DLD1 (cell line): ENCODE measurements around the gene IL1RAPL1.

Source experiments
- in situ Hi-C: cut with HindIII; loops from 2 replicates; pipeline ENCODE4 v1.10.0; 2017; ENCODE audit warnings: low sequenced_read_pairs

The IL1RAPL1 gene

GRCh38 chrX:29858714-29859113, 1271.5 kb downstream of the IL1RAPL1 start:
- in situ Hi-C loops, result no loop called here

- in situ Hi-C loops, result no loop called here
Measured at GRCh38 chrX:29862126-29862677, 1275.0 kb downstream of the IL1RAPL1 start.

- in situ Hi-C loops, result no loop called here
Measured at GRCh38 chrX:29867971-29868370, 1280.7 kb downstream of the IL1RAPL1 start.

GRCh38 chrX:29869837-29870236, 1282.6 kb downstream of the IL1RAPL1 start:
- in situ Hi-C loops, result no loop called here

DNA sequence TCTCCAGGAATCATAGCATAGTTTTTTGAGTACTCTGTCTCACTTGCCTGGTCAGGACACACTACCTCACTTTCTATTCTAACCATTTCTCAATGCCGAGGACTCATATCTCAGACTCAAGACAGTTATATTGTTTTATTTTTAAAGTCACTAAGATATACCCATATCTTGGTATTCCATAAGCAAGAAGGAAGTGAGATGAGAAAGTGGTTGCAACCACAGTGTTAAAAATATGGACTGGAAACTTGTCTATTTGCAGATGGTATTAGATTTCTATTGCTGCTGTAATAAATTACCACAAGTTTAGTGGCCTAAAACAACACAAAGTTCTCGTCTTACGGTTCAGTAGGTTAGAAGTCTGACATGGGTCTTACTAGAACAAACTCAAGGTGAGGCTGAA, 1283.4 kb downstream of the IL1RAPL1 start:
- in situ Hi-C loops, result no loop called here

- in situ Hi-C loops, result no loop called here
Measured at GRCh38 chrX:29872831-29873230, 1285.6 kb downstream of the IL1RAPL1 start.

DNA sequence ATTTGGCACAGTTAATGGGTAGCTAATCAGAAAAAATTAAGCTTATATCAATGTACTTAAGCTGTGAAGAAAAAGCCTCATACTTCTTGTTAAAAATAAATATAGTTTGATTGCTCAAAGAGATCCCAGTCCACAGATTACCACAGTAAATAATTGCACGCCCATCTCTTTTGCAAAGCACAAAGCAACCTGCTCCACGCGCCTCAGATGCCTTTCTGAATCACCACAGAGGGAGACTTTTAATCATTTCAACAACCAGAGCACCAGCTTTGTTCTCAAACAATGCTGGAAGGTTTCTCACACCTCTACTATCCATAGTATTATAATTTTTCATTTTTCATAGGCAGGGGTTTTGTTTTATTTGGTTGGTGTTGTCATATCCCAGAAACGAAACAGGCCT, 1289.5 kb downstream of the IL1RAPL1 start:
- in situ Hi-C loops, result no loop called here

DNA sequence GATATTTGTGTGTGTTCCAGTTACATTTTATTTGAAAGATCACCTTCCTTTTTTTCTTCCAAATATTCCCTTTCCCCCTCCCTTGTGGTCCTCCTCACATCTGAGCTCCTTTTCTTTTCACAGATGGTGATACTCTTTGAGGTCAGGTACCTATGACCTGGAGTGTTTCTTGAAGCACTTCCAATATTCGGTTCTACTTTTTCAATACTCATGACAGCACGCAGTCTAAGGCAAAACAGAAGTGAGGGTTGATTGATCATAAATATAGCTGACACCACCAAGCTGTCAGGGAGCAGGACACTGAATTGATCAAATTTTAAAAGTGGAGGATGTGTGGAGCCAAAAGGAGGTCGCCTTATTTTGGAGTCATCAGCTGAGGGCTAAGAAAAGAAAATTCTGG, 1293.7 kb downstream of the IL1RAPL1 start:
- in situ Hi-C loops, result no loop called here

DNA sequence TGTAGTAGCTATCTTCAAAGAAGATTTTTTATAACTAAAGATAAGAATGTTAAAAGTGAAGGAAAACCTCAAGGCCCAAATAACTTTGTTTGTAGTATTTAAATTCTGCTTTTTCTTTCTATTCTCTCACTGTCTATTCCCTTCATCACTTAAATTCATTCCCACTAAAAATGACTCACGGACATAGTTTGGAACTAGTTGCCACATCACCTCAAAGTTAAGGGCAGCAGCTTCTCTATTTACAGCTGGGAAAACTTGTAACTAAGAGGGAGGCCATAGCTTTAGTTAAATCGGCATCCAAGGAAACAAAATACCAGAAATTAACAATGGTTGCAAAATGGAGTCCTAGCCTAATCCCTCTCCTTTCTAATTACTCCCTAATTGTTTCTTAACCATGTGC, 1302.8 kb downstream of the IL1RAPL1 start:
- in situ Hi-C loops, result no loop called here

DNA sequence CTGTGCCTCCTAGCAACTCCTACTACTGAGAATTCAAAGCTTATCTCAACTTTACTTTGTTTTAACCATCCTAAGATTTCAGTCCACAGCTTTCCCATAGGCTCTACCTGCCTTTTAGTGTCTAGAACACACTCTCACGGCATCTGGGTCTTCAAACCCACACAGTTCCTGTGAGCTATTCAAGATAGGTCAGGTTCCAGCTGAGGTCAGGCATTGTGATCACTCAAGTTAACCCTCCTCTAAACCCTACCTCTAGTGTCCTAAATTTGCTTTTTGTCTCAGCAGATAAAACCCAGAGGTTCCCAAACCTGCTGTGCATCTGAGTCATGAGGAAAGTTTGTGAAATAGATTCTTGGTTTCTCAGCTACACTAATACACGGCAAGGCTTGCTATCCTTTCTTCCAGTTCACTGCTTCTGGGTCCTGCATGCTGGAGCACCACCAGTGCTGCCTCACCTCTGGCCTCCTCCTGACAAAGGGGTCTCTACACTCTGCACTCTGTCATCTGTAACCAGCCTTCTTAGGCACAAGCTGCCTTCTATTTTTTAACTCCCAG, 1303.5 kb downstream of the IL1RAPL1 start:
- in situ Hi-C loops, result no loop called here

DNA sequence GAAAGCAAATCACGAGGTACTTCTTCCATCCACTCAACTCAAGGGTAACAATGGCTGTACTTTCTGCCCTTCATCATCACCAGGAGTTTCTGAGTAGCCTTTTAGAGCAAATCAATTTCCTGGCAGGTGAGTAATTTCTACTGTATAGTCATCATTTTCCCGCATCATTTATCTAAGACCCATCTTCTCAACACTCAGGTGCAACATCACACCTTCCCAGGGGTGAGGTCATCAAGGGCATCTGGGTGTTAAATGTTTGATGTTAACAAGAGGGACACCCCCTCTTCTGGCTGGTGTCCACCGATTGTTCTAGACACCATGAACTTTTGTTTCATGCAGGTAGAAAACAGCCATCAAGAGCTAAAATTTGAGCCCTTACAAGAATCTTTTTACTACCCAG, 1314.8 kb downstream of the IL1RAPL1 start:
- in situ Hi-C loops, result no loop called here

DNA sequence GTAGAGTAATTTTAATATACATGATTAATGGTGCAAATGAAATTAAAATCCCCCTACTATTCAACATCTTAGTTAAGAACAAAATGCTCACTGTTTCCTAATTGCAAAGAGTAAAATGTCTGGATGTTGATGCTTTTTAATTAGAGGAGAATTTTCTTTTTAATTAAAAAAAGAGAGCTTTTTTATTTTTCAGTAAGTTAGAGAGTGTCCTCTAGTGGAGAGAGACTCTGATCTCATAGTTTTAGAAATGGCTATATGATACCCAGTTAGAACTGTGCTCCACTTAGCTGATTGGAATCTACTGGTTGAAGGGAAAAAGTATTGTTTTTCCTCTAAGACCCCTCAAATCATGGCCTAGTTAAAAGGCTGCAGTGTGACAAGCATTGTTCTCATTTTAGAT, 1316.1 kb downstream of the IL1RAPL1 start:
- in situ Hi-C loops, result no loop called here

DNA sequence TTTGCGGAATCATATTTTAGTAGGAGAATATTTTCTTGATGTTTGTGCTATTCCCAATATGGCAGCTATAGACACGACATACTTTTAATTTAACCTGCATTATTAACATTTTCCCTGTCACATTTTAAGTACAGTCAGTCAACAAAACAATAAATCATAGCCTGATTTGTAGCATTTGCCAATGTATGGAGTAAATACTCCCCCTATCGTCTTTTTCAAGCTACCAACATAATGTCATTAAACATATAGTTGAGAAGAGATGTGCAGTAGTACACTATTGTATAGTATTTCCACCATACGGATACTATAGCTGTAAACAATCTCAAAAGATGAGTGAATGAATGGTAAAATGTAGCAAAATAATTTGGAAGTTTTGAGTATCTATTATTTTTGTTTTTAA, 1324.4 kb downstream of the IL1RAPL1 start:
- in situ Hi-C loops, result no loop called here

GRCh38 chrX:29913647-29914046, 1326.4 kb downstream of the IL1RAPL1 start:
- in situ Hi-C loops, result no loop called here

GRCh38 chrX:29922607-29923006, 1335.4 kb downstream of the IL1RAPL1 start:
- in situ Hi-C loops, result no loop called here

DNA sequence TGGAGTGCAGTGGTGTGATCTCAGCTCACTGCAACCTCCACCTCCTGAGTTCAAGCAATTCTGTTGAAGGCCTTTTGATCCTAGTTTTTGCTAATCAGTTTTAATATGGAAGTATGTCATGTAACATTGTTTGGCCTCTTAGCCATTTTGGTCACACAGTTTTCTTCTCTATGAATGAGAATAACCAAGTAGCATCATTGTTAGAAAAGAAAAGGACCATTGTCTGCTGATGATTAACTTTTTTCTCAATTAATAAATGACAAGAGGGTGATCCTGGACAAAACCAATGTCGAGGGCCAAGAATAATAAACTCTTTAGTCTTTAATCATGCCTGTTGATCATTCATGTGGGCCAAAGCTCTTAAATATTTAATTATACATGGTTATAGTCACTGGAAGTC, 1338.8 kb downstream of the IL1RAPL1 start:
- in situ Hi-C loops, result no loop called here

- in situ Hi-C loops, result no loop called here
Measured at GRCh38 chrX:29926659-29927058, 1339.4 kb downstream of the IL1RAPL1 start.

- in situ Hi-C loops, result no loop called here
Measured at GRCh38 chrX:29935455-29935854, 1348.2 kb downstream of the IL1RAPL1 start.

GRCh38 chrX:29940750-29941149, 1353.5 kb downstream of the IL1RAPL1 start:
- in situ Hi-C loops, result no loop called here

GRCh38 chrX:29941287-29941686, 1354.0 kb downstream of the IL1RAPL1 start:
- in situ Hi-C loops, result no loop called here

- in situ Hi-C loops, result no loop called here
Measured at GRCh38 chrX:29947225-29947624, 1360.0 kb downstream of the IL1RAPL1 start.

DNA sequence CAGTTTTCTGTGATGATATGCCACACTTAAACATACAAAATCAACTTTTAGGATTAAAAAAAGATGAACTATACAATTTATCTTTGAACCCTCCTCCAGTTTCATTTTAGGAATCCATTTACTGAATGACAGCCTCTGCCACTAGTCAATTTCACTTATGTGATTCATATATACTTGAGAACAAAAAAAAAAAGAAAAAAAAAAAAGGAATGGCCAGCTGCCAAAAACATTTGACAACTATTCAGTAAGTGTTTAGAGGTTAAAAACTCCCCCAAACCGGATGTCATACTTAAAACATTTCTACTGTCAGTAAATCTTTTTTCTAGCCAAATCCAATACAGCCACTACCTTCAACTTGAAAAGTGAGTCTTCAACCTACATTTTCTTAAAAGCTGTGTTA, 1361.4 kb downstream of the IL1RAPL1 start:
- in situ Hi-C loops, result no loop called here

DNA sequence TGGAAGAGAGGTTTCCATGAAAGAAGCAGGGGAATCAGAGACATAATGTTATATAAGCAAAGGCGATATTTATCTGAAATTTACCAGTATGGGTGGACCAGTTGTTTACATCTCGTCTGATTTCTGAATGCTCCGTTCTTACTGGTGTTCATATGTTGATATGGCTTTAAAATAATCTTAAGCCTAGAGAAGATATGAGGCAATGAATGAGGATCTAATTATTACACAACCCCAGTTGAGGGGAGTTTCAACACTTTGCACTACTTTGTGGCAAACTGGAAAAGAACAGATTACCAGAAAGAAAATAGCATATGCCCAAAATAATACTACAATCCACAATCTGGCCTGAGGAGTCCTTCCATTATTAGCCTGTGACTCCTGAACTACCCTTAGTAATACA, 1364.8 kb downstream of the IL1RAPL1 start:
- in situ Hi-C loops, result no loop called here
